CD14-positive monocyte (primary cell): Measurements from ENCODE around the gene NTNG1. TPM values are rescaled to one million over a fixed set of nuclear protein-coding genes. Genes with fewer than 3 reads are reported as not detected.

Experiments used
- DNase-seq, 3 donors: peaks; one replicate each; pipeline ENCODE4 v3.0.0-alpha.2; 2011 to 2022
- H2AFZ ChIP-seq: 2 replicates; pipeline ENCODE4 v1.6.0; 2012; ENCODE audit warnings: mild to moderate bottlenecking, low read depth, low read length, inconsistent platforms; ENCODE audit not compliant: insufficient read depth, poor library complexity, severe bottlenecking
- H3K27ac ChIP-seq, 2 donors: 1 replicate in 1 of 2; 2 replicates in 1 of 2; pipeline ENCODE4 v1.5.1; 2012 to 2013; ENCODE audit warnings: low read length in 2 of 2, control low read depth in 1 of 2, inconsistent platforms in 1 of 2, low read depth in 1 of 2, mild to moderate bottlenecking in 1 of 2
- H3K27me3 ChIP-seq, 2 donors: one replicate each; pipeline versions ENCODE4 v1.6.0 to v1.6.1; 2011 to 2013; ENCODE audit warnings: low read length in 2 of 2; ENCODE audit not compliant: control insufficient read depth in 2 of 2, insufficient read depth in 2 of 2
- H3K36me3 ChIP-seq, 2 donors: replicated peaks in 1 of 2; 1 replicate in 1 of 2; 2 replicates in 1 of 2; pipeline versions ENCODE4 v1.5.1 to v1.6.1; 2012 to 2013; ENCODE audit warnings: low read length in 2 of 2, control low read depth in 1 of 2, inconsistent platforms in 1 of 2, mild to moderate bottlenecking in 1 of 2; ENCODE audit not compliant: insufficient read depth in 2 of 2, control insufficient read depth in 1 of 2
- H3K4me1 ChIP-seq, 2 donors: 1 replicate in 1 of 2; 2 replicates in 1 of 2; pipeline versions ENCODE4 v1.5.1 to v1.6.1; 2012 to 2013; ENCODE audit warnings: low read length in 2 of 2, control low read depth in 1 of 2, inconsistent platforms in 1 of 2, mild to moderate bottlenecking in 1 of 2, moderate library complexity in 1 of 2; ENCODE audit not compliant: insufficient read depth in 2 of 2, control insufficient read depth in 1 of 2
- H3K4me2 ChIP-seq: replicated peaks from 2 replicates; pipeline ENCODE3; 2012; ENCODE audit warnings: low read length, moderate library complexity, mild to moderate bottlenecking; ENCODE audit not compliant: poor library complexity, severe bottlenecking; ENCODE audit errors: extremely low read depth
- H3K4me3 ChIP-seq, 3 experiments: fragments of 200-600 bp in 1 of 3; sonication (generic) in 1 of 3; replicated peaks in 1 of 3; 1 replicate in 2 of 3; 2 replicates in 1 of 3; pipeline ENCODE4 v1.5.1; 2011 to 2013; ENCODE audit warnings: low read length in 3 of 3, mild to moderate bottlenecking in 3 of 3, control low read depth in 2 of 3, low read depth in 2 of 3, inconsistent platforms in 1 of 3, moderate library complexity in 1 of 3
- H3K79me2 ChIP-seq: 2 replicates; pipeline ENCODE4 v1.6.0; 2012; ENCODE audit warnings: mild to moderate bottlenecking, control low read depth, inconsistent platforms, low read length, moderate library complexity; ENCODE audit not compliant: insufficient read depth
- H3K9ac ChIP-seq: 2 replicates; pipeline ENCODE4 v1.6.0; 2017; ENCODE audit warnings: low read length, mild to moderate bottlenecking; ENCODE audit not compliant: insufficient read depth, poor library complexity, severe bottlenecking
- H3K9me3 ChIP-seq, 2 donors: replicated peaks in 1 of 2; 1 replicate in 1 of 2; 2 replicates in 1 of 2; pipeline versions ENCODE4 v1.5.1 to v1.6.1; 2012 to 2013; ENCODE audit warnings: low read length in 2 of 2, control low read depth in 1 of 2; ENCODE audit not compliant: control insufficient read depth in 1 of 2, insufficient read depth in 1 of 2
- H4K20me1 ChIP-seq: 2 replicates; pipeline ENCODE4 v1.6.0; 2012; ENCODE audit warnings: mild to moderate bottlenecking, low read length, control low read depth, moderate library complexity; ENCODE audit not compliant: insufficient read depth
- H3K27ac Mint-ChIP-seq, 7 donors: one replicate each; pipeline ENCODE4 v1.8.0; 2020; ENCODE audit warnings: mild to moderate bottlenecking in 7 of 7, mixed read lengths in 7 of 7, moderate library complexity in 6 of 7, inconsistent platforms in 2 of 7
- H3K27me3 Mint-ChIP-seq, 3 donors: one replicate each; pipeline ENCODE4 v1.8.0; 2021 to 2022; ENCODE audit warnings: low read depth in 3 of 3, mild to moderate bottlenecking in 3 of 3, mixed read lengths in 3 of 3, moderate library complexity in 3 of 3, inconsistent platforms in 1 of 3
- H3K36me3 Mint-ChIP-seq, 2 donors: one replicate each; pipeline ENCODE4 v1.8.0; 2020; ENCODE audit warnings: mixed read lengths in 2 of 2, inconsistent platforms in 1 of 2, mild to moderate bottlenecking in 1 of 2
- H3K4me1 Mint-ChIP-seq: one replicate; pipeline ENCODE4 v1.8.0; 2020; ENCODE audit warnings: mild to moderate bottlenecking, mixed read lengths
- H3K4me3 Mint-ChIP-seq, 2 donors: one replicate each; pipeline ENCODE4 v1.8.0; 2020; ENCODE audit warnings: mild to moderate bottlenecking in 2 of 2, mixed read lengths in 2 of 2, moderate library complexity in 1 of 2
- H3K9me3 Mint-ChIP-seq, 7 donors: one replicate each; pipeline ENCODE4 v1.8.0; 2020 to 2022; ENCODE audit warnings: mixed read lengths in 7 of 7, mild to moderate bottlenecking in 6 of 7, moderate library complexity in 6 of 7, inconsistent platforms in 2 of 7
- CTCF ChIP-seq: fragments of 200-600 bp; IDR thresholded peaks from one replicate; pipeline ENCODE4 v1.8.0; 2022; ENCODE audit warnings: antibody characterized with exemption, mild to moderate bottlenecking
- WGBS: methylation state at CpG from one replicate; pipeline ENCODE4 v1.1.5; 2013; ENCODE audit warnings: missing lambda C conversion rate; ENCODE audit not compliant: insufficient coverage; 5-methylcytosine and 5-hydroxymethylcytosine counted together
- intact Hi-C, 2 donors: fragments of 100-400 bp; cut with micrococcal nuclease; formaldehyde crosslinking; loops; one replicate each; pipeline versions ENCODE4 v1.15.0 to v1.15.1; 2023
- polyA plus RNA-seq, 3 donors: library from polyadenylated mRNA; depleted of rRNA in 1 of 3; unstranded in 2 of 3; stranded (reverse) in 1 of 3; fragments of 300-500 nt in 2 of 3; fragments of >200 nt in 1 of 3; fragmentation: Illumina TruSeq in 2 of 3; gene quantifications; 1 replicate in 2 of 3; 2 replicates in 1 of 3; pipeline ENCODE4 v1.2.3, GENCODE V29; 2012 to 2021

Gene NTNG1
- polyA plus RNA-seq, 3 donors: not detected

GRCh38 chr1:107358619-107359327, 217.9 kb downstream of the NTNG1 start:
- Mint-ChIP-seq H3K4me3 (no peak overlapping the region), H3K9me3 (peaks cover 0 to 3% (median 1%) of the 10 kb centered on the region in 7 donors), H3K27me3 (peaks cover 0 to 2% (median 0%) of the 10 kb centered on the region in 3 donors), H3K27ac (no peak overlapping the region), H3K4me1 (no peaks in the 10 kb centered on the region), H3K36me3 (no peaks in the 10 kb centered on the region)
- no peak for DNase-seq
- no peak overlapping the region for H3K4me2 ChIP-seq
- no peaks in the 10 kb centered on the region for H3K9me3 ChIP-seq
- TF ChIP-seq CTCF: no peak
- WGBS: no CpG with 5 or more reads among the region's 5 CpGs
- no peak overlapping the region for H3K9ac ChIP-seq
- no peaks in the 10 kb centered on the region for H3K36me3 ChIP-seq
- intact Hi-C loops: no loop called here
- H3K27ac ChIP-seq: no peak overlapping the region
- no peak overlapping the region for H2AFZ ChIP-seq
- H3K4me3 ChIP-seq: no peak overlapping the region
- no peaks in the 10 kb centered on the region for H3K4me1 ChIP-seq
- no peaks in the 10 kb centered on the region for H3K79me2 ChIP-seq
- no peaks in the 10 kb centered on the region for H4K20me1 ChIP-seq
- H3K27me3 ChIP-seq: no peaks in the 10 kb centered on the region

GRCh38 chr1:107359472-107360241, 218.8 kb downstream of the NTNG1 start:
- Mint-ChIP-seq H3K27me3 (no peaks in the 10 kb centered on the region), H3K4me1 (no peaks in the 10 kb centered on the region), H3K9me3 (peaks cover 0 to 2% (median 0%) of the 10 kb centered on the region in 7 donors), H3K27ac (no peak overlapping the region), H3K4me3 (no peak overlapping the region), H3K36me3 (no peaks in the 10 kb centered on the region)
- 100% methylated on average over 1 of the region's 5 CpGs for WGBS
- intact Hi-C loops: no loop called here
- H3K27me3 ChIP-seq: no peaks in the 10 kb centered on the region
- no peak overlapping the region for H3K27ac ChIP-seq
- no peak for TF ChIP-seq CTCF
- H3K4me1 ChIP-seq: no peaks in the 10 kb centered on the region
- H3K4me3 ChIP-seq: no peak overlapping the region
- H3K4me2 ChIP-seq: no peak overlapping the region
- no peak for DNase-seq
- H2AFZ ChIP-seq: no peak overlapping the region
- no peak overlapping the region for H3K9ac ChIP-seq
- no peaks in the 10 kb centered on the region for H3K9me3 ChIP-seq
- no peaks in the 10 kb centered on the region for H3K36me3 ChIP-seq
- no peaks in the 10 kb centered on the region for H4K20me1 ChIP-seq
- H3K79me2 ChIP-seq: no peaks in the 10 kb centered on the region
